GM10248 (cell line): ENCODE results near the gene PRR23E.

ENCODE experiments used
- CTCF ChIA-PET: fragments of 300-600 bp; sonication (Branson Sonifier 250); formaldehyde crosslinking; extraction: SDS; loops from one replicate; lab custom pipeline; 2021; ENCODE audit warnings: antibody characterized with exemption; lab: Yijun Ruan, JAX
- POLR2A ChIA-PET: fragments of 350-650 bp; sonication (Branson Sonifier 250); formaldehyde crosslinking; extraction: SDS; loops from one replicate; lab custom pipeline; 2020; ENCODE audit warnings: antibody characterized with exemption; lab: Yijun Ruan, JAX
- DNase-seq: peaks from one replicate; pipeline ENCODE4 v3.0.0; 2012; ENCODE audit errors: extremely low spot score
- TF ChIP-seq, protein P1 (sequence below): IDR thresholded peaks from 2 replicates; pipeline ENCODE4 v1.5.1; 2012; ENCODE audit warnings: mild to moderate bottlenecking, low read depth; ENCODE audit errors: extremely low read depth, missing control alignments, control extremely low read depth

Gene PRR23E

DNA sequence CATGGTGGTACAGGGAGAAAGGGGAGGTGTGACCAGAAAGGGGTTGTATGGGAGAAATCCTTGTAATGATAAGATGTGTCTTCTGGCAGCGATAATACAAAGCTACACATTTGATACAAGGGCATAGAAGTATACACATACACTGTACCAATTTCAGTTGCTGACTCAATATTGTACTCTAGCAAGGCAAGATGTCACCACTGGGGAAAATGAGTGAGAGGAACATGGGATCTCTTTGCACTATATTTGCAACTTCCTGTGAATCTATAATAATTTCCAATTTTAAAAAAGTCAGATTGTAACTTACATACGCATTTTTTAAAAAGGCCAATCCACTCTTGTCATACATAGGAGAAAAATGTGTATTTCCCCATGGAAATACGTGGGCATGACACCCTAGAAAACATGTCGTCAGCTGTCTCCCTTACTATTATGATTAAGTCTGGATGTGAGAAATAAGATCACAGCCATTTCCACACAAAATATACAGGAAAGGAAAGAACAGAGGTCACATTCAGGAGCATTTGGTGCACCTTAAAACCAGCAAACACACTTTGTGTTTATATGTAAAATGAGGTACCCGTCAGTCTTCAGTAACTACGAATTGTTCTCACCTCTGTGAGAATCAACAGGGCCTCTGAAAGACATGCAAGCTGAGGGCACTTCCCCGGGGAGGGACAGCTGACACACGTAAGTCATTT is 22.9 kb downstream of the PRR23E start:
- ChIA-PET POLR2A (no interaction called here), CTCF (no interaction called here)
- TF ChIP-seq, protein P1, sequence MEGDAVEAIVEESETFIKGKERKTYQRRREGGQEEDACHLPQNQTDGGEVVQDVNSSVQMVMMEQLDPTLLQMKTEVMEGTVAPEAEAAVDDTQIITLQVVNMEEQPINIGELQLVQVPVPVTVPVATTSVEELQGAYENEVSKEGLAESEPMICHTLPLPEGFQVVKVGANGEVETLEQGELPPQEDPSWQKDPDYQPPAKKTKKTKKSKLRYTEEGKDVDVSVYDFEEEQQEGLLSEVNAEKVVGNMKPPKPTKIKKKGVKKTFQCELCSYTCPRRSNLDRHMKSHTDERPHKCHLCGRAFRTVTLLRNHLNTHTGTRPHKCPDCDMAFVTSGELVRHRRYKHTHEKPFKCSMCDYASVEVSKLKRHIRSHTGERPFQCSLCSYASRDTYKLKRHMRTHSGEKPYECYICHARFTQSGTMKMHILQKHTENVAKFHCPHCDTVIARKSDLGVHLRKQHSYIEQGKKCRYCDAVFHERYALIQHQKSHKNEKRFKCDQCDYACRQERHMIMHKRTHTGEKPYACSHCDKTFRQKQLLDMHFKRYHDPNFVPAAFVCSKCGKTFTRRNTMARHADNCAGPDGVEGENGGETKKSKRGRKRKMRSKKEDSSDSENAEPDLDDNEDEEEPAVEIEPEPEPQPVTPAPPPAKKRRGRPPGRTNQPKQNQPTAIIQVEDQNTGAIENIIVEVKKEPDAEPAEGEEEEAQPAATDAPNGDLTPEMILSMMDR: no peak
- no peak for DNase-seq

DNA sequence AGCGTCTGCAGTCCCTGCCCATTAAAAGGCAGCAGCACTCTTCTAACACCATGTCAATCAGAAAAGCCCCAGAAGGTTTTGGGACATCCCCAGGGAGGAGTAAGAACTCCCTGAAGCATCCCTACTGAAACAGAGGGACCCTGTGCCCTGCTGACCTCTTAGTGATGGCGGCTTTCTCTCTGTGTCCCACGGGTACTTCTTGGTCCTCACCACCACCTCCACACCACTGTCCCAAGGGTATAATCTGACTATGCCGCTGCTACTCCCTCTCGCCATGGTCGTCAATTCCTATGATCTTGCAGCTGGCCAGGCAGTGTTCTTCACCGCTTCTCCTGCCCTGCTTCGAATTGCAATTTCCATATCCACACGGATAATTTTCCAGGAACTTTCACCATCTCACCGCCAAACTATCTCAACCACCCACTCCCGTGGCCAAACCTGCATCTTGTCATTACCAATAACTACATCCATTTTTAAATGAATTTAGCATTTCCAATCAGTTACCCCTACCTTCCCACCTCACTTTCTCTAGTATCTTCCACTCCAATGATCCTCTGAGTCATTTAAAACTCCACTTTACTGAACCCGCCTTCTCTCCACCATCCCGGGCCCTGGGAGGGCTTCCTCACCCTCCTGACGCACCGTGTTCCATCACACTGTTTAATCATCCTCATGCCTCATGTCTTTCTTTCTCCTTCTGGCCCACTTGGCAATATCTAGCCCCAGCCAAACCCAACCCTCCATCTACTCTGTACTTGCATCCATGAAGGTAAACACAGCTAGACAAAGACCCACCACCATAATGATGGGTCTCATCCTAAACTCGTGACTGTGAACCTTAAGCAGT is 23.7 kb downstream of the PRR23E start:
- CTCF ChIA-PET: no interaction called here
- DNase-seq: peak; percentile 69
- POLR2A ChIA-PET: no interaction called here
- TF ChIP-seq, protein P1: no peak

DNA sequence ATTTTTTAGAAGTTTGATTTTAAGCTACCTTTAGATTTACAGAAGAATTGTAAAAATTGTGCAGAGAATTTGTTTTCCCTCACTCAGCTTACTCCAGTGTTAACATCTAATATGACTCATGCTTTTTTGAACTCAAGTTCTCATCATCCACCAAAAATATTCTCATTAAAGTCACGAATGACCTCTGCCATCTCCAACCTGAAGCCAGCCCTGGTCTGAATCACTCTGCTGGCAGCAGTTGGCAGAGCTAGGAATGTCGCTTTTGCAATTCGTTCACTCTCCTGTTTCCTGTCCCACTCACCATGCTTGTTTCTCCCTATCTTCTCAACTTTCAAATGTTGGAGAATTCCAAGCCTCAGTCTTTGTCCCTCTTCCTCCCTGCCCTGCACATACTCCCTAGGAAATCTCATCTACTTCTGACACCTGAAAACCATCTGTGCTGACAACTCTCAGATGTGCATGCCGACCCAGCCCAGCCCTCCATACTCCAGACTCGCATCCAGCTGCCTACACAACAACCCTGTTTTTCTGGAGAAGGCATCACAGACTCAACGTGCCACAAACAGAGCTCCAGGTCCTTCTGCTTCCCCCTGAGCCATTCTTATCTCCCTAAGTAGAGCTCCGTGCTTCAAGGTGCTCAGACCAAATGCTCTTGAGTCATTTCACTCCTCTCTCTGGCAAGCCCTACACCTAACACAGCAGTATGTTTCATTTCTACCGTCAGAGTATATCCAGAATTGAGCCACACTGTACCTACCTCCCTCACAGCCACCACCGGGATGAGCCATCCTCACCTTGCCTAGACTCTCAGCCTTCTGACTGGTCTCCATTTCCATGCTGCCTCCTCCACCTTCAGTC is 24.9 kb downstream of the PRR23E start:
- TF ChIP-seq, protein P1: no peak
- no peak for DNase-seq
- POLR2A ChIA-PET: no interaction called here
- CTCF ChIA-PET: interaction anchor here (0.9 to 1.3 kb wide), 2 partner anchors 8 to 18 kb away, joined by 3 read pairs; no protein-coding TSS in a partner anchor

DNA sequence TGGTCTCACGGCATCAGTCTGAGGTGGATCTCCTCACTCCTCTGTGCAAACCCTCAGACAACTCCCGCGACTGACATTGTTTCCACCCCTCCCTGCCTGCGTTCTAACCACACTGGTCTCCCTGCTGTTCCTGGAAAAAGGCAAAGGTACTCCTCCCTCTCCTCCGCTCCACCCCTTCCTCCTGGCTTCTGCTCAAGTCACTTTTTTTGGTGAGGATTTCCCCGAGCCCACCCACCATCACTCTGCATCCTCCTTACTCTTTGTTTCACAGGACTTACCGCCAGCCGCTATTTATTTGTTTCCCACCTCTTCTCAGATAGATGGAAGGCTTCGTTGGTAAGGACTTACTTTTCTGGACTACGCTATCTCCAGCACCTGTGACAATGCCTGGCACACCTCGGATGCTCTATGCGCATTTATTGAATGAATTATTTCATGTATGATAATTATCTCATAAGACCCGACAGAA is 25.6 kb downstream of the PRR23E start:
- no peak for DNase-seq
- TF ChIP-seq, protein P1: no peak
- ChIA-PET POLR2A (no interaction called here), CTCF (interaction anchor here (0.9 to 1.3 kb wide), 2 partner anchors 9 to 18 kb away, joined by 3 read pairs; no protein-coding TSS in a partner anchor)

DNA sequence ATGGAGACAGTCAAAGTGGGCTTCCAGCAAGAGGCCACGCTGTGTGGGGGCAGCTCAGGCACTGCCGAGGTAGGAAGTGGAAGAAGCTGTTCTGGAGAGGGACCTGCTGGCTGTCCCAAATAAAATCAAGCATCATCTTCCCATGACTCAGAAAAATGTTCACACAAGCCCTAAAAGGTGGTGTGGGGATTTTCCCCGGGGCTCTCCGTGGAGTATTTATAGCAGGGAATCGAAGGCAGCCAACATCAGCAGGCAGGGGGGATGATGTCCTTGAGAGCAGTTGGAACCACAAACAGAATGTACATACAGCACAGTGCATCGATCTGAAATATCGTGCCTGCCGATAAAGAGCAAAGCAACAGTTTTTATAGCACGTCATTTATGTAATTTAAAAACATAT is 27.6 kb downstream of the PRR23E start:
- ChIA-PET CTCF (interaction anchor here (0.8 to 1.5 kb wide), 3 partner anchors 9 to 11 kb away, joined by 3 to 4 read pairs (median 3); no protein-coding TSS in a partner anchor), POLR2A (no interaction called here)
- no peak for DNase-seq
- TF ChIP-seq, protein P1: no peak

DNA sequence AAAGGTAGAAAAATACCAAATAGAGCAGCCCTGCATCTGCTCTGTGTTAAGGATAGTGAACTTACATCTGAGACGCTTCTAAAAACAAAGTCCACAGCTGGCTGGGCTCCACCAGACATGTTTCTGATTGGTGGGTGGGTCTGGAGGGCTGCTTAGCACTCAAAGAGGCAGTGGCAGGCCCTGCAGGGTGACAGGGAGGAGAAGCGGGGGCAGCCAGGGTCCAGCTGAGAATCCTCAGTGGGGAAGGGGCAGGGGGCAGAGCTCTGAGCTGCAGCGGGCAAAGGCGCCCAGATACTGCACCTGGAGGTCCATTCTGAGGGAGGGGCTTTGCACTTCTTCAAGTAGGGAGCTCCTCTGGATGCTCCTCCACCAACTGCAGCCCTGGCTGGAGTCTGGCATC is 28.1 kb downstream of the PRR23E start:
- ChIA-PET CTCF (interaction anchor here (0.8 to 1.5 kb wide), 3 partner anchors 8 to 11 kb away, joined by 3 to 4 read pairs (median 3); no protein-coding TSS in a partner anchor), POLR2A (interaction anchor here (0.6 kb wide), 1 partner anchor 309 kb away, joined by 9 read pairs; no protein-coding TSS in a partner anchor)
- TF ChIP-seq, protein P1: no peak
- no peak for DNase-seq
